ENCODE data around the gene LIPC.

LIPC gene

DNA sequence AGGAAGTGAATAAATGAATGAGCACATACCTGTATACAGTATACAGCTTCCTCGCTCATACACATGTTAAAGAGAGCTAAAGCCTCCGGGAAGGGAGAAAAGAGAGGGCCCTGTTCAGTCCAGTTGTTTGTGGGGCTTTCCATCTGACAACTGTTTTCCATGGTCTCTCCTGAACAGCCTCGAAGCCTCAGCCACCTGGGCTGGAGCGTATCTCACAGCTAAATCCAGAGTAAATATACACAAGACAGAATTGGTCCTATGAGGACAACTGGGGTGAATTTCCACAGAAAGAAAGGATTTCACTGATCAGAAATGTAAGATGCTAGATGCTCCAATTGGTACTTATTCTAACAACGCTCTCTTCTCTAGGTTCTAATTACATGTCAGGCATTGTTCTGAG, 103.5 kb downstream of the LIPC start:
- TF ChIP-seq, protein P1, sequence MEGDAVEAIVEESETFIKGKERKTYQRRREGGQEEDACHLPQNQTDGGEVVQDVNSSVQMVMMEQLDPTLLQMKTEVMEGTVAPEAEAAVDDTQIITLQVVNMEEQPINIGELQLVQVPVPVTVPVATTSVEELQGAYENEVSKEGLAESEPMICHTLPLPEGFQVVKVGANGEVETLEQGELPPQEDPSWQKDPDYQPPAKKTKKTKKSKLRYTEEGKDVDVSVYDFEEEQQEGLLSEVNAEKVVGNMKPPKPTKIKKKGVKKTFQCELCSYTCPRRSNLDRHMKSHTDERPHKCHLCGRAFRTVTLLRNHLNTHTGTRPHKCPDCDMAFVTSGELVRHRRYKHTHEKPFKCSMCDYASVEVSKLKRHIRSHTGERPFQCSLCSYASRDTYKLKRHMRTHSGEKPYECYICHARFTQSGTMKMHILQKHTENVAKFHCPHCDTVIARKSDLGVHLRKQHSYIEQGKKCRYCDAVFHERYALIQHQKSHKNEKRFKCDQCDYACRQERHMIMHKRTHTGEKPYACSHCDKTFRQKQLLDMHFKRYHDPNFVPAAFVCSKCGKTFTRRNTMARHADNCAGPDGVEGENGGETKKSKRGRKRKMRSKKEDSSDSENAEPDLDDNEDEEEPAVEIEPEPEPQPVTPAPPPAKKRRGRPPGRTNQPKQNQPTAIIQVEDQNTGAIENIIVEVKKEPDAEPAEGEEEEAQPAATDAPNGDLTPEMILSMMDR (IDR thresholded peaks at IDR 0.05): no peak
- no peak for TF ChIP-seq ZFX (IDR thresholded peaks at IDR 0.05; ENCODE audit: borderline replicate concordance)
- no peak overlapping the region for H3K27ac ChIP-seq

DNA sequence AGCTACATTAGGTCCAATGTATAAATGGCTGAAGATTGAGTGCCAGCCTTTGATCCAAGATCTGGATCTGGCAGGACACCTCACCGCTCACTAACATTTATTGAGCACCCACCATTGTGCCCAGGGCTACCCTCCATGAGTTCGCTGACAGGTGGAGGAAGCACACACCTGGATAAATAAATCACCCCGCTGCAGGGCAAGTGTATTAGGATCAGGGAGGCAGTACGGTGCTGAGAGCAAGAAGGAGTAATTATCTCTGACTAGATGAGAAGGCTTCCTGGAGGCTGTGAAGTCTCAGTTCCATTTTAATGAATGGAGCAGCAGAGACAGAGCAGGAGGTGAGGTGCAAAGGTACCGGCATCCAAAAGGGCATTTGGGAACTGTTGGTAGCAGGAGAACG, 104.1 kb downstream of the LIPC start:
- TF ChIP-seq, protein P1 (IDR thresholded peaks at IDR 0.05): no peak
- no peak for TF ChIP-seq ZFX (IDR thresholded peaks at IDR 0.05; ENCODE audit: borderline replicate concordance)
- no peak overlapping the region for H3K27ac ChIP-seq

DNA sequence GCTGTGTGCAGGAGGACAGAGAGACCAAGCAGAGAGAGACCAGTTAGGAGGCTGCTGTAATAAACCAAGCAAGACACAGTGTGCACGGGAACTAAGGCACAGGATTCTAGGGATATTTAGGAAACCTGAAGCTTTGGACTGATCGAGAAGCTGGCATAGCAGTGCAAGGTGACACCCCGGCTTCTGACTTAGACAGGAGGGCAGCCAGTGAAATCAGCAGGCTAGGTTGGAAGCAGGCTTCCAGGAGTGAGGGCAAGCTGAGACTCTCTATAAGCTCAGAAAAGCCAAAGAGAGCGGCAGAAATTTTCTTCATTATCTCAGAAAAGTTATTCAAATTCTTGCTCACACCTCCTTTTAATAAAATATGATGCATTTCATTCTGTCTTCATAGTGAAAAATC, 104.6 kb downstream of the LIPC start:
- H3K27ac ChIP-seq: no peak overlapping the region
- no peak for TF ChIP-seq ZFX (IDR thresholded peaks at IDR 0.05; ENCODE audit: borderline replicate concordance)
- TF ChIP-seq, protein P1 (IDR thresholded peaks at IDR 0.05): no peak

DNA sequence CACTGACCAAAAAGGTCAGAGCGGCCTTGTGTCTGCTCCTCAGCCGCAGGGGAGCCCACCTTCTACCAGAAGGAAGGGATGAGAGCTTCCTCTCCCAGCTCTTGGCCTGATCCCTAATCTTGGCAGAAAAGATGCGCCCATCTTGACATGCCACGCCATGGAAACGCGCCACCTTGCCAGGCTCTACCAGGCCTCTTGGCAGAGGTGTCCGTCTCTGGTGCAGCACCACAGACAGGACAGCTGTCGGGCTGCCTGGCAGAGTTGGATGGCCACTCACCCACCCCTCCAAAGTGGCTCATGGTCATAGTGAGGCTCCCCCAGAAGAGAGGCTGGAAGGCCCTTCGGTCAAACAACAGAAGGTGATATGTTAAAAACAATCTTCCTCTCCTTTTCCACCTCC, 105.2 kb downstream of the LIPC start:
- no peak overlapping the region for H3K27ac ChIP-seq
- TF ChIP-seq, protein P1 (IDR thresholded peaks at IDR 0.05): no peak
- no peak for TF ChIP-seq ZFX (IDR thresholded peaks at IDR 0.05; ENCODE audit: borderline replicate concordance)

DNA sequence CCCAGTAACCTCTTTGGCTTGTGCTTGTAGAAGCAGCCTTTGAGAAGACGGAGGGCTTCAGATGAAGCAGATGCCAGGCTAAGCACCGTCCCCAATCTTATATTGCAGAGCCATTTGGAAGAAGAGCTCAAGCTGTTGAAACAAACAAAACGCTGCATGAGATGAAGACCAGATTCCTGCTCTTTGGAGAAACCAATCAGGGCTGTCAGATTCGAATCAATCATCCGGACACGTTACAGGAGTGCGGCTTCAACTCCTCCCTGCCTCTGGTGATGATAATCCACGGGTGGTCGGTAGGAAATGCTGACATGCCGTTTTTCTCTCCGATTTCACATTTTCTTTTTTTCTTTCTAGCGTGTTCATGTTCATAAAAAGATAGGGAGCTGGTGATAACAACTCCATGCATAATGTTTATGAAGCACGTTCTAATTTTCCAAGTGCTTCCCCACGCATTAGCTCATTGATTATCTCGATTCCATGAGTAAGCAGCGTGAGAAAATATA, 106.5 kb downstream of the LIPC start:
- H3K27ac ChIP-seq: no peak overlapping the region
- no peak for TF ChIP-seq ZFX (IDR thresholded peaks at IDR 0.05; ENCODE audit: borderline replicate concordance)
- TF ChIP-seq, protein P1 (IDR thresholded peaks at IDR 0.05): no peak

DNA sequence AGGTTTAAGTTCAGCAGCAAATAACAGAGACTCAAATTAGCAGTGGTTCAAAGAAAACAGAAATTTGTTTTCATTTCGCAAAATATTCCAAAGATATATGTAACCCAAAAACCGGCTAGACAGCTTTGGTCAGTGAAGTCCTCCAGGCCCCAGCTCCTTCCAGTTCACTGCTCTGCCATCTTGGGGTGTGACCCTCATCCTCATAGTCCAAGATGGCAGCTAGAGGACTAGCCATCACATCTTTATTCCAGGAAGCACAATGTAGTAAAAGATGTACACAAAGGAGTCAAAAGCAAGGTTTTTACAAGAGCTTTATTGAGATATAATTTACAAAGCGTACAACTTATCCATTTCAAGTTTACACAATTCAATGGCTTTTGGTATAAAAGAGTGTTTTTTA, 107.1 kb downstream of the LIPC start:
- no peak overlapping the region for H3K27ac ChIP-seq
- no peak for TF ChIP-seq ZFX (IDR thresholded peaks at IDR 0.05; ENCODE audit: borderline replicate concordance)
- TF ChIP-seq, protein P1 (IDR thresholded peaks at IDR 0.05): no peak

DNA sequence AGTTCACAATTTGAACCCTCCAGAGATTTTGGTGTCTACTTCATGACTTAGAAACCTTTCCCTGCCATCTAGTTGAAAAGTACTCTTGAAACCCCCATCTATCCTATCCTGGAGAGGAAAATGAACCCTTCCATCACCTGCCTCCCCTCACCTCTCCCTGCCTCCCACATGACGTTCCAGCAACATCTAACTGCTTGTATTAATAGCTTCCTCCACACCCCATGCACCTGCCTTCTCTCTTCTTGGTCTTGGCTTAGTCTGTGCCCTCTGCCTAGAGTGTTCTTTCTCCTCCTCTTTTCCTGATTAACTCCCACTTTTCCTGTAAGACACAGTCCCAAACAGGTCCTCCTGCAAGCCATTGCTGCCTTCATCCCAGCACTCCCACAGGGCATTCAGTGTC, 107.8 kb downstream of the LIPC start:
- H3K27ac ChIP-seq: no peak overlapping the region
- TF ChIP-seq, protein P1 (IDR thresholded peaks at IDR 0.05): no peak
- TF ChIP-seq ZFX (IDR thresholded peaks at IDR 0.05; ENCODE audit: borderline replicate concordance): no peak
